Hematopoietic multipotent progenitor cell treated with erythropoietin and hydrocortisone succinate and interleukin-3 and kit ligand, for 8 days (in vitro differentiated cells): ENCODE results near the gene FMNL2.

Source experiments
- DNase-seq: peaks from one replicate; pipeline ENCODE4 v3.0.0-alpha.2; 2015

FMNL2 gene

GRCh38 chr2:152452256-152452973, 117.4 kb downstream of the FMNL2 start:
- no peak for DNase-seq

GRCh38 chr2:152453129-152453911, 118.3 kb downstream of the FMNL2 start:
- DNase-seq = no peak

GRCh38 chr2:152454371-152454770, 119.4 kb downstream of the FMNL2 start:
- no peak for DNase-seq

- DNase-seq = no peak
These were observed 120.0 kb downstream of the FMNL2 start for GRCh38 chr2:152454960-152455359.

GRCh38 chr2:152455738-152456137, 120.8 kb downstream of the FMNL2 start:
- DNase-seq = no peak

- DNase-seq = no peak
These were observed 121.3 kb downstream of the FMNL2 start for GRCh38 chr2:152456262-152456661.

GRCh38 chr2:152458441-152458940, 123.5 kb downstream of the FMNL2 start:
- DNase-seq = no peak

- no peak for DNase-seq
These were observed 124.1 kb downstream of the FMNL2 start for GRCh38 chr2:152459091-152459490.

- no peak for DNase-seq
These were observed 125.6 kb downstream of the FMNL2 start for GRCh38 chr2:152460567-152460966.

- no peak for DNase-seq
These were observed 127.1 kb downstream of the FMNL2 start for GRCh38 chr2:152462120-152462519.

- DNase-seq = no peak
These were observed 127.8 kb downstream of the FMNL2 start for GRCh38 chr2:152462779-152463178.

- DNase-seq = no peak
These were observed 130.0 kb downstream of the FMNL2 start for GRCh38 chr2:152464851-152465470.

- no peak for DNase-seq
These were observed 130.6 kb downstream of the FMNL2 start for GRCh38 chr2:152465541-152465940.

- DNase-seq = no peak
These were observed 131.1 kb downstream of the FMNL2 start for GRCh38 chr2:152466041-152466440.

- no peak for DNase-seq
These were observed 132.2 kb downstream of the FMNL2 start for GRCh38 chr2:152466980-152467676.

- no peak for DNase-seq
These were observed 132.9 kb downstream of the FMNL2 start for GRCh38 chr2:152467677-152468410.

- DNase-seq = no peak
These were observed 134.1 kb downstream of the FMNL2 start for GRCh38 chr2:152468899-152469692.

GRCh38 chr2:152470861-152471854, 136.2 kb downstream of the FMNL2 start:
- no peak for DNase-seq

GRCh38 chr2:152472481-152472887, 137.5 kb downstream of the FMNL2 start:
- DNase-seq = no peak
